Measurements from ENCODE around the gene UBAP1.
"Not testable (repeated sequence)": the region's sequence is repeated elsewhere in the genome, so short reads cannot be mapped to it uniquely, and the experiment has no call there.

The UBAP1 gene

GRCh38 chr9:34267660-34268059 is 88.8 kb downstream of the UBAP1 start:
- no peak for DNase-seq (ENCODE audit: low read depth)

DNA sequence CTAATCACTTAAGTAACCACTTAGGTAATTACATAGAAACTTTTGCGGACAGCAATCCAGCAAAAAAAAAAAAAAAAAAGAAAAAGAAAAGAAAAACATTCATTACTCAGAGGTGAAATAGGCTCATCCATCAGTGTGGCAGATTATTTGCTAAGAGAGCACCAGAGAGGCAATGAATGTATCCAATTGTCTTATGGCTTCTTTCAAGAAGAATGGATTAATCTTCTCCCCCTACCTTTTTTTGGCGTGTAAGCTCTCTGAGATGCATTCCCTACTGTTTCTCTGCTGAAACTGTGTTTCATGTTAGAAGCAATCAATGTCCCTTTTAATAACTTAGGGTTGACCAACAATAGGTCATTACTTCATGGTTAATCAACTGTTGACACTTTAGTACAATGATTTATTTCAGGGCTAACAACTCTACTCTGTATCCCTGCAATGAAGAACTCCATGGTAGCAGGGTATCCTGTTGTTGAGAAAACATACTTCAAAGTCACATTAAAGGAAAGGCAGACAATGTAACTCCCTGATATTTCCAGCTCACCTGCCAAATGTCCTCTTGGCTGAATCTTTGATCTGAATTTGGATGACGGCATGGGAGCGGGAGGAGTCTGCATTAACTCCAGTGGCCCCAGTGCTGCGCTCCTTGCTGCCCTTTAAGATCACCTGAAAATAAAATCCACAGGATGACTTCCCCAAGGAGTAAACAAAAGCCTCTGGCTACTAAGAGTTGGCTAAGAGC is 92.6 kb downstream of the UBAP1 start:
- no peak for DNase-seq (ENCODE audit: low read depth)

- no peak for DNase-seq (ENCODE audit: low read depth)
Measured at GRCh38 chr9:34272101-34272541, 93.3 kb downstream of the UBAP1 start.

- not testable (repeated sequence) for DNase-seq (ENCODE audit: low read depth)
Measured at GRCh38 chr9:34273588-34273987, 94.7 kb downstream of the UBAP1 start.

- DNase-seq (ENCODE audit: low read depth) = no peak
Measured at GRCh38 chr9:34275811-34276210, 97.0 kb downstream of the UBAP1 start.

- no peak for DNase-seq (ENCODE audit: low read depth)
Measured at GRCh38 chr9:34276772-34277171, 97.9 kb downstream of the UBAP1 start.

DNA sequence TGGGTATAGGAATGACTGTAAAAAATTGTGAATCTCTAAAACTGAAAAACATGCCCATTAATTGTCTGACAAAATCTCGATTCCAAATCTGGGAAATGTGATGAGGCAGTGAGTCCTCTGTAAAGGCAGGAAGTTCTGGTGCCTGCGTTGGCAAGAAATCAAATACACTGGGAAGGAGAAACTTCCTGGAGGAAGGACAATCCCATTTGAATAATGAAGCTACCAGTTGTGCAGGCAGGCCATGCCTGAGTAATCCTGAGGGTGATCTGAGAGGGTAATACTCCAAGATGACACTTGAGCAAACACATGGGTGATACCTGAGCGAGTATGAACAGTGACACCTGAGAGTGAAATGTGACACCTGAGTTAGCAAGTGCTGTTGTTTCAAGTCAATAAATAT is 100.6 kb downstream of the UBAP1 start:
- no peak for DNase-seq (ENCODE audit: low read depth)

- DNase-seq (ENCODE audit: low read depth) = no peak
Measured at GRCh38 chr9:34282096-34282495, 103.3 kb downstream of the UBAP1 start.

DNA sequence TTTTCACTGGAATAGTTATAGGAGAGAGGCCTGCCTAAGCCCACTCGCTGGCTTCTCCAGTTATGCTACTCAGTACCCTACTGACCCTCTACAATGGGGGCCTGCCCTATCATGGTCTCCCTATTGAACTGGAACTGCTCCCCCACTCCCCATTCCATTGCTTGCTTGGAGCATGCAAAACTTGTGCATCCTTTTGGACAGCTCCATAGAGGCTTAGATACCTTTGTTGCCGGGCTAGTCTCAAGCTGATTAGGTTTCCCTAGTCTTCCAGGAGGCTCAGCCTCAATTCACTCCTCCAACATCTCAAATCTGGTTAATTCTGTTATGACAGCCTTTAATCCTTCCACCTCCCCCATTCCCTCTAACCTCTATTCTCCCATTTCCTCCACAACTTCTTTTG is 110.3 kb downstream of the UBAP1 start:
- DNase-seq (ENCODE audit: low read depth) = no peak

DNA sequence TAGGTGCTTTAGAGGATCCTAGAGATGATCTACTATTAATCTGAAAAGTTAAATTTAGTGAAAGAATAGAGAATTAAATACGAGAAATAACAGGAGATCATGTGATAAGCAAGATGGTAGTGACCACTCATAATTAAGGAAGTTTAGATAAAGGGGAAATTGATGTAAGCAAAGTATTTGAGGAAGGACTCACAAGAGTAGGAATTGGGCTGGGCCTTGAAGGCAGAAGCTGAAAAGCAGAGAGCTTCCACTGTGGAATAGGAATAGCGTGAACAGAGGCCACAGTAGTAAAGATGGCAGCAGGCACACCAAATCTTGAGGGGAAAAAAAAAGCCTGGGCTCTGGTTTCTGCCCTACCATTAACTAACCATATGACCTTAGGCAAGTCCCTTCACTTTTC is 112.2 kb downstream of the UBAP1 start:
- DNase-seq (ENCODE audit: low read depth) = no peak

DNA sequence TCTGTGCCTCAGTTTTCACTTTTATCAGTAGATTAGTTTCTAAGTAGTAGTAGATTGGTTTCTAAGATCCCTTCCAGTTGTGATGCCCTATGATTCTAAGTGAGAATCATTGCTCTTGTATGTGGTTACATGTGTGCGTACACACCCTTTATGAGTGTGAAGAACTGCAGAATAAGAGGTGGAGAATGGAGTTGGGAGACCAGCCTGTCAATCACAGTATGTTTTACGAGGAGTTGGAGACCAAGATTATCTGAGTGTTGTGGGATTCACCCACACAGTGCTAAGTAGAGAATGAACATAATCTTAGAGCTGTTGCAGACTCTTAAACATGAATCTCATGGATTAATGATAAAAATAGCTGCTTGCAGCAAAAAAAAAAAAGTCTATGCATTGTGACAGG is 112.6 kb downstream of the UBAP1 start:
- DNase-seq (ENCODE audit: low read depth) = no peak

- DNase-seq (ENCODE audit: low read depth) = no peak
Measured at GRCh38 chr9:34292552-34292951, 113.7 kb downstream of the UBAP1 start.

DNA sequence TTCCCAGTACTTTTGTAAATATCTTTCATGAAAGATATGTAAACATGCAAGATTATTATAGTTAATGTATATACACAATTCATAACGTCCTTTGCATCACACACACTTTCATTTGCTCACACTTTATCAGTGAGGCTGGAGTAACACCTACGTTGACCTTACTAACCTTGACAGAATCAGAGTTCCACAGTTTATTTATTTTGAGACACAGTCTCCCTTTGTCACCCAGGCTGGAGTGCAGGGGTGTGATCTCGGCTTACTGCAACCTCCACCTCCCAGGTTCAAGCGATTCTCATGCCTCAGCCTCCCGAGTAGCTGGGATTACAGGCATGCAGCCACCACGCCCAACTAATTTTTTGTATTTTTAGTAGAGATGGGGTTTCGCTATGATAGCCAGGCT is 122.2 kb downstream of the UBAP1 start:
- not testable (repeated sequence) for DNase-seq (ENCODE audit: low read depth)

All from stromal cell of bone marrow (primary cell).